Stimulated activated CD4-positive, alpha-beta T cell treated with anti-CD3 and anti-CD28 coated beads, Interleukin-1b, Interleukin-23, amount 100 ng/mL, for 4 hours (primary cell): ENCODE data around the gene GP5.

ENCODE experiments used
- DNase-seq, 2 donors: peaks; one replicate each; pipeline ENCODE4 v3.0.0-alpha.2; 2020; ENCODE audit warnings: low read depth in 2 of 2

GP5 gene, protein sequence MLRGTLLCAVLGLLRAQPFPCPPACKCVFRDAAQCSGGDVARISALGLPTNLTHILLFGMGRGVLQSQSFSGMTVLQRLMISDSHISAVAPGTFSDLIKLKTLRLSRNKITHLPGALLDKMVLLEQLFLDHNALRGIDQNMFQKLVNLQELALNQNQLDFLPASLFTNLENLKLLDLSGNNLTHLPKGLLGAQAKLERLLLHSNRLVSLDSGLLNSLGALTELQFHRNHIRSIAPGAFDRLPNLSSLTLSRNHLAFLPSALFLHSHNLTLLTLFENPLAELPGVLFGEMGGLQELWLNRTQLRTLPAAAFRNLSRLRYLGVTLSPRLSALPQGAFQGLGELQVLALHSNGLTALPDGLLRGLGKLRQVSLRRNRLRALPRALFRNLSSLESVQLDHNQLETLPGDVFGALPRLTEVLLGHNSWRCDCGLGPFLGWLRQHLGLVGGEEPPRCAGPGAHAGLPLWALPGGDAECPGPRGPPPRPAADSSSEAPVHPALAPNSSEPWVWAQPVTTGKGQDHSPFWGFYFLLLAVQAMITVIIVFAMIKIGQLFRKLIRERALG

DNA sequence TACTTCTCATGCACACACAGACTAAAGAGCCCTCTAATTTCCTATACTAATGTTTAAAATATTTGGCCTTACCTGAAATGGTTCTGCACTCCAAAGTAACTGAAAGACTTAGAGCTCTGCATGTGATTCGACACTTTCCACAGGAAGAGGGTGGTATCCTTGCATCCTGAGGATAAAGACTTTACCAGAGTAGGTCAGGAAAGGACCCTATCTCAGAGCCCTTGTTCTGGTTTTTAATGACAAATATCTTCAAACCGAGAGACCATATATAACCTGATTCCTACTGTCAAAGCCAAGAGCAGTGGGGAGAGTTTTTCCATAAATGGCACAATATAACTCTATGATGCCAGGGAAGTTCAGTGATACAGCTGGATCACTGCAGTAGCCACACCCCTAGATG lies at the start of gene GP5:
GP5 (minus strand) TSS at position 101 of the 400 bp plus-strand sequence. CDS start 984 bp downstream, outside the sequence.
- DNase-seq: no peak

DNA sequence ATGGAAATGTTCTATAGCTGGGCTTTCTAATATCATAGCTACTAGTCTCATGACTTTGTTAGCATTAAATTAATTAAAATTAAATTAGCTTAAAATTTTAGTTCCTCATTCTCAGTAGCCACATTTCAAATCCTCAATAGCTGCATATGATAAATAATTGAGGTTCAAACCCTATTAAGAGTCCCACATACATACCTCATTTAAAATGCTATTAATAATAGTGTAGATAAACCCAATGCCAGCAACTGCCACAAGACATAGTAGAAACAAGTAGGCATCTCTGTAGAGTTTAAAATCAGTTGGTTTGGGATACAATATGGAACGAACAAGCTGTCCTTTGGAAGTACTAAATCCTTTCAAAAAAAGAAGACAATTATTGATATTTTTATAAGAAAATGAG lies 48.6 kb upstream of the GP5 start:
- no peak for DNase-seq

DNA sequence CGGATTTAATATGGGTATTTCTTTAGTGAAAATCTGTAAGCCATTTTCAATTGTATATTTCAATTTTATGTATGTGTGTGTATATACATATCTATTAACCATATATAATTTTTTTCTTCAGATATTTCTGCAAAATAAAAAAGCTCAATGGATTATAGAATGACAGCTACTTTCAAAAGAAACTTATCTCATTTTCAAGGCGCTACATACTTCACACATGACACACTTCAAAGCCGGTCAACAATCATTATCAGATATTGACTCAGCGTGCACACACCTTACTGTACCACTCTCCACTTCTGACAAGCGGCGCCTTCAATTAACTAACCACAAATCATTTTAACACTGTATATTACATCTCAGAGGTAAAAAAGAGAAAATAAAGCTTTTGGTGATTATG lies 48.1 kb upstream of the GP5 start:
- no peak for DNase-seq

DNA sequence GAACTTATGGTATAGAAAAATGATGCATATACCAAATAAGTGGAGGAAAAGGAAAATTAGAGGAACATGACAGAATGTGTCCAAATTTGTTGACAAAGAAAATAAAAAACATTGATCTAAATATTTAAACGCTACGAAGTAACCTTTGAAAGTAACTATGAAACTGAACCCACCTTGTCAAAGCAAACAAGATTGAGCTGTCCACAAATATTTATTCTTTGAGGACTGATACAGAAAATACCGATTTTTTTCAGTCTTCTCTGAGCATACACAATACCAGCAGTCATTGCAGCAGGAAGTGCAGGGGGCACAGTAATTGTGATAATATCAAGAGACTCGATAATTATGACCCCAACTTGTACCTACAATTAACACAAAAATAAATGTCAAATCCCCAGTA lies 47.7 kb upstream of the GP5 start:
- no peak for DNase-seq

DNA sequence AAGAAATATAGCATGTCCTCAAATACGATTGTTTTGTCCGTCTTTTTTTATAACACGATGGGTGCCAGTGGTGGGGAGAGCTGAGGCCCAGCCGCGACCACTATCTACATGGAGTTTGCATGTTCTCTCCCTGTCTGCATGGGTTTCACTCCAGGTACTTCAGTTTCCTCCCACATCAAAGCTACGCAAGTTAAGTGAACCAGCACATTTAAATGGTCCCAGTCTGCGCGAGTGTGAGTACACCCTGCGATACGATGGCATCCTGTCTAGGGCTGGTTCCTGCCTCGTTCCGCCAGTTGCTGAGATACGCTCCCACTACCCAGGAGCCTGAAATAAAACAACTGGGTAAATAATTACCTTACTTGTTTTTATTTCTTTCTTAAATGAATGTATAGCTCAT lies 47.1 kb upstream of the GP5 start:
- DNase-seq: no peak

DNA sequence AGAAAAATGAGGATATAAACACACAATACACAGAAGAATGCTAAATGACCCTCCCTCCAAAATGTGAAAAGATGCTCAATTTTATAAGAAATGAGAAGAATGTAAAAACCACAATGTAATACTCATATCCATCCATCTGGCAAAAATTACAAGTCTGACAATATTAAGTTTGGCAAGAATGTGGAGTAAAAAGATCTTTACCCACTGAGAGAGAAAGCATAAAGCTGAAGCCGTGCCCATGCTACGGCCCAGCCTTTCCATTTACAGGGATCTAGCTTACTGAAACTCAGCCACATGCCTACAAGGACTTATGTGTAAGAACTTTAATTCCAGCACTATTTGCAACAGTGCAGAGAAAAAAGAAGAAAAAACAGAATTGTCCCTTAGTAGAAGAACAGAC lies 44.8 kb upstream of the GP5 start:
- DNase-seq: no peak

DNA sequence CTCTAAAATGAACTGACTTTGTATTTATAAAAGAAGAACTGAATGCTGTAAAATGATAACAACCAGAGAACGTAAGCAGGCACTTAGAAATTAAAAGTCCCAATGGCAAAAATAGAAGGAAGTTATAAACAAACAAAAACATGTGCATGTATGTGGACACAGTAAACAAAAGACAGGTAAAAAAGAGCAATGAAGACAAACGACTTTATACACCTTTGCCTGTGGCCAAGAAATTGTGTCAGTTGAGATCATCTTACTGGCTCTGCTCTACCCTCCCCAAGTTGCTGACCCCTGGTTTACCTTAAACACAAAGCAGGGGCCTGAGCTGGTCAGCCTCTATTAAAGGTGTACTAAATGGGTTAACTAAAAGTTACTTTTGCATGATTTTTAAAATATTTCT lies 41.7 kb upstream of the GP5 start:
- no peak for DNase-seq

DNA sequence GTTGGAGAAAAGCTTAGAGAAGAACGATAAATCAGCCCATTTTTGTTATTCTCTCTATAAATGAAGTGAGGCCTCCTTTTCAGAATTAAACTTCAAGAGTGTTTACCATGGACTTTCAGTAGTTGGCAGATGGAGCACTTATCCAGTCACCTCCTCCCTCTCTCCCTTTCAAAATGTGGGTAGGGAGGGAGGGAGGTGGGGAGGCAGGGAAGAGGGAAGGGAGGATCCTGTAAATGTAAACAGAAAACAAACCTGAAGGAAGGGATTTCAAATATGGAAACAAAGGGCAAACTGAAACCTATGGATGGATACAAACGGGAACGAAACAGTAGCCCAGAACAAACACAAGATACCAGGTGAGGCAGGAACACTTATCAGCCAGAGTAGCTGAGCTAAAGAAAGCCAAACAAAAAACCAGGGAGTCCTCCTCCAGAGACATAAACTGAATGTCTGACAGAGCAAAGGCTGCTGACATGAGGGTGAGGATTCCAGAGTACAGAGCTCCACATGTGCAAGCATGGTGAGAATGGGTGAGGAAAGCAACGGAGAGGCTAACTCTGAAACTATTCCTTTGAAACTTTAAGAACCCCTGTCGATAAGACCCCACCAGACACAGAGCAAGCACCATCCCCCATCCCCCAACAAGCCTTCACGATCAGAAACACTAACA lies 41.0 kb upstream of the GP5 start:
- DNase-seq: no peak

DNA sequence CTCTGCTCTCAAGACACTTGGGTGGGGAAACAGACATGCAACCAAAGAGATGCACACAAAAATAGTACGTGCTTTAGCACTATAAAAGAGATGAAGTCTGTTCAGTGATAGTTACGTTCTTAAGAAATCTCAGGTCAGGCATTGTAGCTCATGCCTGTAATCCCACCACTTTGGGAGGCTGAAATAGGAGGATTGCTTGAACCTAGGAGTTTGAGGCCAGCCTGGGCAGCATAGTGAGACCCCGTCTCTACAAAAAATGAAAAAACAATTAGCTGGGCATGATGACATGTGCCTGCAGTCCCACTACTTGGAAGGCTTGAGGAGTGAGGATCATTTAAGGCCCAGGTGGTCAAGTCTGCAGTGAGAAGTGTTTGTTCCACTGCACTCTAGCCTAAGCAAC lies 35.4 kb upstream of the GP5 start:
- DNase-seq: no peak

DNA sequence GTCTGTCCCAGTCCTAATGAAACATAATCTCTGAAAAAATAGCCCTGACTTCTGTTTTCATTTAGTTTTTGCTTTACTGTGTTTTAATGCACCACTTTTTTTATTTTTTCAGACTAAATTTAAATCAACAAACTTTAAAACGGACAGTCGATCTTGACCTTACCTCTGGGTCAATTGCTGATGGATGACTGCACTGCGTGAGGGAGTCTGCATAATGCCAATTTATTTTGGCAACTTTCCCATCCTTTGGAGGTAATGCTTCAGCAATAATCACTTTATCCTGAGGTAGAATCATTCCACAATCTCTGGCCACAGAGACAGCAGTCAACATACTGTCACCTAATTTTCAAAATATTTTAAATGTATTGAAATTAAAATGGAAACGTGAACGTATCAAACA lies 32.5 kb upstream of the GP5 start:
- no peak for DNase-seq

DNA sequence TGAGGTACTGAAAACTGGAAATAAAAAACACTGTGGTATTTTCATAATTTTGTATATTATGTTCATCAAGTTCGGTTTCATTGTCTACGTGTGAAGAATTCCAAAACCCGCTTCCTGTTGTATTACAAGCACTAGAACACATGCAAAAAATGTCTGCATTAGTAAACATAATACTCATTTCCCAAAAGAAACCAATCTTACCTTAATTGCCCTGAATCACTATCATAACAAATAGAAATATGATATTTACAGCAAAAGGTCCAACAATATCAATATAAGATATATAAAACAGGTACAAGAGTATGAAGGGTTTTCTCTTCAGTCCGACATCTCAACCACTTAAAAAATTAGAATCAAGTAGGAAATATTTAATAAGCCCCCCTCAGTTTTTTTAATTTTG lies 26.3 kb upstream of the GP5 start:
- DNase-seq: no peak

DNA sequence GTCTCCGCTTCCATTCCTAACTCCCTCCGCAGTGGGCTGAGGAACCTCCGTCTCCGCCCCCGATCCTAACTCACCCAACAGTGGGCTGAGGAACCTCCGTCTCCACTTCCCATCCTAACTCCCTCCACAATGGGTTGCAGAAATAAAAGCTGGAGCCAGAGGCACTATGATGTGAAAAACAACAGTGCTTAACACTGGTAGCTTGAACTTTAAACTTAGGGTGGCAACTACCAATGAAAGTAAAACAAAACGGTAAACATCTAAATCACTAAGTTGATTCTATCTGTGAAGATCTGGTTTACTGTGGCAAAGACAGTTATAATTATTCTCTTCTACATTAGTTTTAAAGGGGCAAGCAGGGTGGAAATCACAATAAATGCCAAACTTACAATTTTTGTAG lies 25.9 kb upstream of the GP5 start:
- no peak for DNase-seq

DNA sequence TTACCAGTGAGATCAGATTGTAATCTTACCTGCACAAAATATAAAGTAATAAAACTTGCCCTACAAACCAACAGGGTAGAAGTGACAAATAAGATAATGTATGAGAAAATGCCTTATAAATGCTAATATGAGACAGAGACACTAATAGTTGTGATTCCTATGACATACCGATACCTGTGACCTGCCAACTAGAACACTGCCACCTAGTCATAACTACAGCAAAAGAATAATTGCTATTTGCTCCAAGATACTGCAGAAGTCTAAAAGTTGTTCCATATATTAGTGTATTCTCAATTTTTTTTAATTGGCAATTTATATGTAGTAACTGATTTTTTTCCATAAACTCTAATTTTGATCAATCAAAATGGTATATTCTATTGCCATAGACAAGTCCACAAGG lies 25.3 kb upstream of the GP5 start:
- no peak for DNase-seq

DNA sequence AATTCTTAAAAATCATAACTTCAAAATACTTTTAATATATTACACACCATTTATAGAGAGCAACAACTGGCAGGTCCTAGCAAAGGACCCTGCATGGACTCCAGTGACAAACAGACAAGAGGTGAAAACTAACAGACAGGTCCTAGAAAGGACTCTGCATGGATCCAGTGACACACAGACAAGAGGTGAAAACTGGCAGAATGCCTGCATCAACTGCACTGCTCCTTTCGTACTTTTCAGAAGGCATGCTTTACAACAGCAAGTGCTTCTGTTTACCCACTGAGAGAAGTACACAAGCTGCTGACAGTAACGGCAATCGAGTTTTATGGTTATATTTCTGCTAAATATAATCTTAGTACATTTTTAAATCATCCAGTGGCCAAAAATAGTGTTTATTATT lies 24.3 kb upstream of the GP5 start:
- no peak for DNase-seq

DNA sequence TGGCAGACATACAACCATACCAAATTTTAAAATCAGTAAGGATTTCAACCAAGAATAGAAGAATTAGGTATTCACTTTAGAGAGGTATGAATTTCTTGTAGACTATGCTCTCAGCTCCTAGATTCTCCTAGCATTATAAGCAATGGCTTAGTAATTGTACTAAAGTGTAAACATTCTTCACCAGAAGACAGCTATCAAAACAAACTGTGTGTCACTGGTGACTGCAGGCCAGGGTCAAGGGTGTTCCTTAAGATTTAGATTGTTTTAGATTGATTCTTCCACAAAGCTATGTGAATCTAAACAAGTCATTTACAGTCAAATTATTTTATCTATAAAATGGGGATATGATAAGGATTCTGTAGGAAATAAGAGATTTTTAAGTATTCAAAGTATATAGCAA lies 23.1 kb upstream of the GP5 start:
- no peak for DNase-seq

DNA sequence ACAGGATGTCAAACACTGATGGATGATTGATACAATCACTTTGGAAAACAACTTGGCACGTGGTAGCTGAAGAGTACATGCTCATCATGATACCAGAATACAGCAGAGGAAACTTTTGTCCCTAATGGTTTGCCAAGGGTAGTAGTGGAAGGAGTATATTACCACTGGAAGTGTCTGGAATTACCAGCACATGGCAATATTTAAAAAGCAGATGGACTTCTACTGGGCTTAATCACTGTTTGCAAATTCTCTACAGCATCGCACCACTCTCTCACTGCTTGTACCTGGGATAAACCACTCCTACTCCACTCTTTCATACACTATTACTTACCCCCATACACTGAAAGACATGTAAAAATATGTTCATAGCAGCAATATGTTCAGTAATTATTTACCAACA lies 19.6 kb upstream of the GP5 start:
- no peak for DNase-seq

DNA sequence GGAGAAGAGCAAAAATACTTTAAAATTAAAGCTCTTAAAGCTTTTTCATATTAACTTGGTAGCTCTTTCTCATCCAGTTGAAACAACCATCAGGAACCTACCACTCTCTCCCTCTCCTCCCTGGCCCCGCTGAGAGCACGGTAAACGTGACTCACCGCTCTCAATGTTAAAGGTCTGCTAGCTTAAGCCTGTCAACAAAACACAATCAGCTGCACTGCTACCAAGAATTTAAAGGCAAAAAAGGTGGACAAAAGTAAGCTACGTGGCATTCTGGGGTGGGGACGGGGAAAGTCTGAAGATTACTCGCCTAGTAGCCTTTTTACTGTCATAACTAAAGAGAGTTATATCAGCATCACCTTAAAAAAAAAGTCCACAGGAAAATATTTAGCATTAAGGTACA lies 8.4 kb upstream of the GP5 start:
- no peak for DNase-seq

DNA sequence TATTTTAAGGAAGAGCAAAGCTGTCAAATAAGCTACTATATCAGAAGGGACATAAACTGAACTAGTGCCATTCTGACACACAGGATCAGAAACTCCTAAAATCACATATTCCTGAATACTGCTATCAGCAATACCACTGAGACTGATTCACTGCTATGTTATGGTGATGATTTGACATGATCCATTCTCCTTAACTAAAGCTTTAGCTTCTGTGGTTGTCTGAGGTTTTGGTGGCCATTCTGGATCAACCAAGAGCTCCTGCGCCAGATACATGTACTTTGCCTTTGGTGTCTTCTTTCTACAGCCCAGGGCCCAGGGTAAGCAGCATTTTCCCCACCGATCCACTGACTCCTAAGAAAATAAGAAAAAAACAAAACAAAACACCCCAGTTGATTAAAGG lies 6.7 kb upstream of the GP5 start:
- DNase-seq: no peak

DNA sequence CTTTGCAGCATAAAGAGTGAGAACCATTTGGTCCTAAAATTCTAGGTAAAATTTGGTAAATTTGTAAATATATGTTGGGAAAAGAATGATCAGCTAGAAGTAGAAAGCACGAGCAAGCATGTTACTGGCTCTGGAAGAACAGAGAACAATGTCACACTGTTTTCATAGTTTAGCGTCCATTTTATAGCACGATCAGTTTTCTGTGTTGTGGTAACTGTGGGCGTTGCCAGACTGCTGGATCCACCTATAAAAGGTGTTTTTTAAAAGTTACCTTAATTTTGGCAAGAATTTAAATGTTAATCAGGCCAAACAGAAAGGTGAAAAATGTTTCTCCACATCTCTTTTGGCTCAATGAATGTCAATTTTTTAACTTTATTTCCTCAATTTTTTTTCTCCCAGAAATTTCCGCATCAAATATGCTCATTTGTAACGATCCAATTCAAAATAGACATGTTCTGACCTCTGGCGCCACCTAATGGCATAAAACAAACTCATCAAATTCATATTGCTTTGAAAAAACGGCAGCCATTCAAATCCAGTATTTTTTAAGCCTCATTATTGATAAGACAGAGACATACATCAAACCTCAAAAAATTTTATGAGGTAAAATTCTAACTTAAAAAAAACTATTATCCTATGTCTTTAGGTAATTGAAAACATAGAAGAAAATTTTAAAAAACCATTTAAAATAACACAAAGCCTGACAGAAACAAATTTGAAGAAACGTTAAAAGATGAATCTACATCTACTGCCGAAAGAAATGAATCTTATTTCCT lies 5.5 kb upstream of the GP5 start:
- no peak for DNase-seq

DNA sequence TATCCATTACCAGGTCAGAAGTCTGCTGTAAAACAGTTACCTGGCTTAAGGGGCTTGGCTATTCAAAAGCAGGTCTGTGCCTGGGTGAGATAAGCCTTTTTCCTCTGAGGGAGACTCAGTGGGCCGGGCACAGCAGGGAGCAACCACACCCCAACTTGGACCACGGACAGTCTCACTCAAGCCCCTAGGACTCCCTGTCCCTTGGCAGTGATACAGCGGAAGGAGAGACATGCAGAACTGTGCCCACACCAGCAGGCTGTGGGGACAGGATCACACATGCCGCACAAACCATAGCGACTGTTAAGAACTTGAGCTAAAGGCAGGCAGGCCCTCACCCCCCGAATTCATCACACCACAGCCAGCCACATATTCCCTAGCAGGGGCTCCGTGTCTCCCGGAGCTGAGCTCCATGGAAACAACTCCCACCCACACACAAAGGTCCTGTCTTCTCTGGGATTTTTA lies 2.8 kb upstream of the GP5 start:
- DNase-seq: no peak

DNA sequence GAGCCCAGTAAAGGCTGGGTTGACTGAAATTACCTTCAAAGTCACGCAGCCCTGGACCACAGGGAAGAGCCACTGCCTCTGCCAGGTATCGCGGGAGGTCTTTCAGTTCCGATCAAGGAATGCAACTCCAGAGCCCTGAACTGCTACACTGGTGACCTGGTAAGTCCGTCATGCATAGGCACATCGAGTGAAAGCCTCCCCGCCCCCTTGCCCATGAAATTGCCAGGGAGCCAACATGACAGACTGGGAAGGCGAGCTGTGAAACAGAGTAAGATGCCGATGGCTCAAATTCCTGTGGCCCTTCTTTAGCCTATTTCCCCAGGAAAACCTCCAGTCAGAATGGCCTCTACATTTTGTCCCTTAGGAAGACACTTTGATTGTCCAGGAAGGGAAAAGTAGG lies 2.3 kb upstream of the GP5 start:
- no peak for DNase-seq

DNA sequence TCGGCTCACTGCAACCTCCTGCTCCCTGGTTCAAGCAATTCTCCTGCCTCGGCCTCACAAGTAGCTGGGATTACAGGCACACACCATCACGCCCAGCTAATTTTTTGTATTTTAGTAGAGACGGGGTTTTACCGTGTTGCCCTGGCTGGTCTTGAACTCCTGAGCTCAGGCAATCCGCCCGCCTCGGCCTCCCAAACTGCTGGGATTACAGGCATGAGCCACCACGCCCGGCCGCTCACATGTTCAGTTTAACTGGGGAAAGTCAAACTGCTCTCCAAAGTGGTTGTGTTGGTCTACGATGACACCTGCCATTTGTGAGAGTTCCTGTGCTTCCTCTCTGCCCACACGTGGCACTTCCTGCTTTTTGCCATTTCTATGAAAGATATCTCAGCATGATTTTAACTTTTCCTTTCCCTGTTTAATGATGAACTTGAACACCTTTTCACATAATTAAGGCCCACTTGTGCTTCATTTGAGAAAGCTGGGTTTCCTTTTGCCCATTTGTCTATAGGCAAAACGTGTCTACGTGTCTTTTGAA lies 877 bp upstream of the GP5 start:
- DNase-seq: no peak
